ENCODE results near the gene XRCC5.

GRCh38 chr2:216183462-216183861, 74.3 kb downstream of the XRCC5 start:
- TF ChIP-seq CTCF (optimal IDR thresholded peaks at IDR 0.05 in 1 of 3, IDR thresholded peaks at IDR 0.05 in 1 of 3, conservative IDR thresholded peaks at IDR 0.05 in 1 of 3; ENCODE audit: extremely low read depth in 1 of 3, insufficient read depth in 2 of 3, low read length in 3 of 3), result no peak
- TF ChIP-seq EZH2 (IDR thresholded peaks at IDR 0.05; ENCODE audit: low read length), result no peak
